Pancreas (tissue), 10 donors: Measurements from ENCODE around the gene FASTKD2. TPM values are rescaled to one million over a fixed set of nuclear protein-coding genes. Genes with fewer than 3 reads are reported as not detected.

Experiments used
- ATAC-seq, 4 donors: fragments of 200-7000 bp; cut with Tn5 transposase; one replicate each; pipeline versions ENCODE4 v1.8.0 to v1.9.1; 2020; ENCODE audit warnings: mild to moderate bottlenecking in 4 of 4, moderate library complexity in 4 of 4
- DNase-seq, 6 donors: peaks; one replicate each; pipeline ENCODE4 v3.0.0-alpha.2; 2020
- FAIRE-seq: peaks from 2 replicates; lab custom pipeline; 2012; peaks lifted over from hg19 to GRCh38; lab: Jason Lieb, UNC
- H3K27ac ChIP-seq, 4 donors: fragments of 200-600 bp; sonication (generic); 1 replicate in 3 of 4; 2 replicates in 1 of 4; pipeline versions ENCODE4 v1.5.0 to v1.8.0; 2020
- H3K27me3 ChIP-seq, 4 donors: fragments of 200-600 bp; one replicate each; pipeline ENCODE4 v1.8.0; 2021
- H3K36me3 ChIP-seq, 3 donors: fragments of 200-600 bp; sonication (generic) in 1 of 3; one replicate each; pipeline versions ENCODE4 v1.5.0 to v1.8.0; 2020 to 2021
- H3K4me1 ChIP-seq, 3 donors: fragments of 200-600 bp; one replicate each; pipeline ENCODE4 v1.8.0; 2021
- H3K4me3 ChIP-seq, 4 donors: fragments of 200-600 bp; sonication (generic) in 2 of 4; one replicate each; pipeline versions ENCODE4 v1.5.0 to v1.8.0; 2020 to 2021
- H3K9me3 ChIP-seq, 4 donors: fragments of 200-600 bp; one replicate each; pipeline ENCODE4 v1.8.0; 2021
- CTCF ChIP-seq, 4 donors: fragments of 200-600 bp; sonication (generic) in 3 of 4; IDR thresholded peaks; one replicate each; pipeline versions ENCODE4 v1.5.0 to v1.8.0; 2021; ENCODE audit warnings: antibody characterized with exemption in 4 of 4
- WGBS, 2 donors: extraction: QIAGEN DNeasy Blood & Tissue Kit; methylation state at CpG; one replicate each; pipeline ENCODE4 v1.1.7; 2013; 5-methylcytosine and 5-hydroxymethylcytosine counted together
- intact Hi-C, 3 donors: fragments of 100-400 bp; cut with DNase I; formaldehyde crosslinking; loops; one replicate each; pipeline versions ENCODE4 v1.11.1 to v1.14.2; 2022
- polyA plus RNA-seq, 2 donors: library from polyadenylated mRNA; stranded (reverse); fragments of 200-250 nt; gene quantifications; one replicate each; pipeline ENCODE4 v1.2.3, GENCODE V29; 2013
- total RNA-seq, 6 donors: library from RNA; stranded (reverse); fragmentation: NEBNext Ultra II Directional in 4 of 6; extraction: Animal tissue kit (Norgen Biotek cat#: 25700) in 4 of 6; gene quantifications; one replicate each; pipeline versions ENCODE4 v1.2.1 to v1.2.4, GENCODE V29; 2021 to 2023
- donor health status: healthy with polysubstance abuse.
- donor health status: DM: no; HTN: no; CAD: no; lungs with moderate emphysema.
- donor health status: DM: no; HTN: no; CAD: no.
- donor health status: control.
- donor health status: control.
- donor health status: Bipolar disorder and iron deficiency.
- donor health status: DM: yes; HTN: yes; CAD: no.
- donor health status: DM: no; HTN: no; CAD: no.
- donor health status: DM: no; HTN: no; CAD: no.
- donor health status: DM: yes; HTN: yes; CAD: no.

FASTKD2 gene
- total and polyA plus RNA-seq, 8 donors, result 3.6 to 11.9 (median 10.2) TPM

- DNase-seq (no peak), ATAC-seq (no peak), FAIRE-seq (no peak)
- intact Hi-C loops, result no loop called here
- H3K36me3 ChIP-seq, result no peaks in the 10 kb centered on the region
- H3K27ac ChIP-seq, result no peak overlapping the region
- 70 to 83% methylated on average over 1 of the region's 1 CpG for WGBS, 2 donors
- H3K4me1 ChIP-seq, result no peaks in the 10 kb centered on the region
- no peaks in the 10 kb centered on the region for H3K27me3 ChIP-seq
- H3K4me3 ChIP-seq, result no peak overlapping the region
- no peaks in the 10 kb centered on the region for H3K9me3 ChIP-seq
- no peak for TF ChIP-seq CTCF (IDR thresholded peaks at IDR 0.05)
These were observed 42.1 kb upstream of the FASTKD2 start for GRCh38 chr2:206723288-206723687.

DNA sequence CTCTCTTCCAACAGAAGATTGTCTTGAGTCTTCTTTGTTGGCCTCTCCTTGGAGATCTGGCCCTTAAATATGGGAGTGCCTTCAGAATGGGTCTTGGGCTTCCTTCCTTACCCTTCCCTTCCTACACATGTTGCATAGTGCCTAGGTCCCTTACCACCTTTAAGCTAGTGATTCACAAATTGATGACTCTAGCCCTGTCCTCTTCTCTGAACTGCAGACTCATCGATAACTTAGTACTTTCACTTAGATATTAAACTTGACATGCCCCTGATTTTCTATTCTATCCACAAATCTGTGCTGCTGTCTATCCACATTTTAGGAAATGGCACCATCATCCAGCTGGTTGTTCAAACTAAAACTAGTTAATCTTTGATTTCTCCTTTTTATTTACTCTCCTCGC, 38.1 kb upstream of the FASTKD2 start:
- H3K36me3 ChIP-seq, result no peaks in the 10 kb centered on the region
- no peaks in the 10 kb centered on the region for H3K9me3 ChIP-seq
- FAIRE-seq, result no peak
- H3K27ac ChIP-seq, result no peak overlapping the region
- no peak overlapping the region for H3K4me3 ChIP-seq
- intact Hi-C loops, result no loop called here
- no peaks in the 10 kb centered on the region for H3K27me3 ChIP-seq
- no peaks in the 10 kb centered on the region for H3K4me1 ChIP-seq
- 64 to 83% methylated on average over 2 of the region's 2 CpGs for WGBS, 2 donors
- no peak for TF ChIP-seq CTCF (IDR thresholded peaks at IDR 0.05)
- no peak for DNase-seq
- ATAC-seq, result no peak

- Histone ChIP-seq H3K4me3 (no peak overlapping the region), H3K36me3 (no peaks in the 10 kb centered on the region), H3K27ac (no peak overlapping the region), H3K27me3 (no peaks in the 10 kb centered on the region), H3K4me1 (no peaks in the 10 kb centered on the region), H3K9me3 (no peaks in the 10 kb centered on the region)
- ATAC-seq (no peak), DNase-seq (no peak), FAIRE-seq (no peak)
- TF ChIP-seq CTCF (IDR thresholded peaks at IDR 0.05), result no peak
- intact Hi-C loops, result no loop called here
- 59 to 70% methylated on average over 7 of the region's 7 CpGs for WGBS, 2 donors
These were observed 36.9 kb upstream of the FASTKD2 start for GRCh38 chr2:206728277-206729199.

GRCh38 chr2:206733341-206733740, 32.1 kb upstream of the FASTKD2 start:
- DNase-seq, result no peak
- Histone ChIP-seq H3K36me3 (no peaks in the 10 kb centered on the region), H3K9me3 (no peaks in the 10 kb centered on the region), H3K27me3 (no peaks in the 10 kb centered on the region), H3K4me1 (no peaks in the 10 kb centered on the region), H3K4me3 (no peak overlapping the region), H3K27ac (no peak overlapping the region)
- no peak for ATAC-seq
- WGBS, 2 donors, result 44 to 58% methylated on average over 2 of the region's 2 CpGs
- no peak for FAIRE-seq
- no peak for TF ChIP-seq CTCF (IDR thresholded peaks at IDR 0.05)
- intact Hi-C loops, result no loop called here

DNA sequence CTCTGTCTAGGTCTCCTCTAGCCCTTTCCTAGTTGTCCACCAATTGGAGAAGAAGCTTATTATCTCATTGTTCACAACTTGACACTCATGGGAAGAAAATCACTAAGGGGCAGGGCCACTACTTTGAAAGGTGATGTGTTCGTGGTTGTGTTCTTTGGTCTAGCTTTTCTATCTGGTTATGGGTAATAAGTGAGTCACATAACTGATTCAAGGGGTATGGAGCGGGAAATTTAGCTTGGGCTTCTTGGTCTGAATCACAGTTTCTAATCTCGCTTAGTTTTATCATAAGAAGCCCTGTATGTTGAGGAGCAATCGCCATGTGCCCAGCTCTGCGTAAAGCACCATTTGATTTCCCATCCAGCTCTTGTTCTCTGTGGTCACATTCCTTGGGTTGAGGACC, 28.5 kb upstream of the FASTKD2 start:
- WGBS, 2 donors, result 72 to 79% methylated on average over 5 of the region's 5 CpGs
- DNase-seq (no peak), FAIRE-seq (no peak), ATAC-seq (no peak)
- no peaks in the 10 kb centered on the region for H3K4me1 ChIP-seq
- no peaks in the 10 kb centered on the region for H3K36me3 ChIP-seq
- H3K27me3 ChIP-seq, result no peaks in the 10 kb centered on the region
- no peak overlapping the region for H3K4me3 ChIP-seq
- H3K9me3 ChIP-seq, result no peaks in the 10 kb centered on the region
- no peak for TF ChIP-seq CTCF (IDR thresholded peaks at IDR 0.05)
- intact Hi-C loops, result no loop called here
- no peak overlapping the region for H3K27ac ChIP-seq
